Stimulated activated CD4-positive, alpha-beta T cell treated with anti-CD3 and anti-CD28 coated beads, Interleukin-2, amount 100 ng/mL, for 24 hours (primary cell): ENCODE measurements around the gene EXOSC5.
"Not testable (repeated sequence)": the region's sequence is repeated elsewhere in the genome, so short reads cannot be mapped to it uniquely, and the experiment has no call there.

Source experiments
- DNase-seq, 2 donors: peaks; one replicate each; pipeline ENCODE4 v3.0.0-alpha.2; 2020

EXOSC5 gene

GRCh38 chr19:41397086-41398049 lies at the start of gene EXOSC5, which contains the start of gene BCKDHA:
Gene EXOSC5 (minus strand): TSS chr19:41397359. CDS start chr19:41397328, 31 bp downstream.
Gene BCKDHA (plus strand): TSS chr19:41397818. CDS start chr19:41397828, 10 bp downstream.
- DNase-seq = peak; percentile 99

- DNase-seq = no peak
Observed at GRCh38 chr19:41445575-41445974, 48.4 kb upstream of the EXOSC5 start.

GRCh38 chr19:41443813-41444455 lies 46.8 kb upstream of the EXOSC5 start:
- DNase-seq = no peak

GRCh38 chr19:41442473-41443355 lies 45.6 kb upstream of the EXOSC5 start, which contains the start of gene ERICH4:
Gene ERICH4 (plus strand): TSS chr19:41443156. CDS start chr19:41443170, 14 bp downstream.
- DNase-seq = no peak

- no peak for DNase-seq
Observed at GRCh38 chr19:41441321-41441945, 44.3 kb upstream of the EXOSC5 start.

GRCh38 chr19:41439441-41440222 lies 42.5 kb upstream of the EXOSC5 start, which contains the start of gene DMAC2:
Gene DMAC2 (minus strand): TSS chr19:41439912. CDS start chr19:41439899, 13 bp downstream.
- DNase-seq = peak; percentile 96 to 97

GRCh38 chr19:41437944-41438574 lies 40.9 kb upstream of the EXOSC5 start:
- no peak for DNase-seq

- DNase-seq = no peak
Observed at GRCh38 chr19:41436674-41436951, 39.5 kb upstream of the EXOSC5 start.

GRCh38 chr19:41435936-41436673 lies 38.9 kb upstream of the EXOSC5 start:
- no peak for DNase-seq

GRCh38 chr19:41435376-41435775 lies 38.2 kb upstream of the EXOSC5 start:
- DNase-seq = not testable (repeated sequence)

GRCh38 chr19:41434450-41434849 lies 37.3 kb upstream of the EXOSC5 start:
- DNase-seq = no peak

GRCh38 chr19:41433171-41433570 lies 36.0 kb upstream of the EXOSC5 start:
- DNase-seq = no peak

GRCh38 chr19:41431426-41432386 lies 34.5 kb upstream of the EXOSC5 start:
- DNase-seq = no peak

- no peak for DNase-seq
Observed at GRCh38 chr19:41430922-41431321, 33.8 kb upstream of the EXOSC5 start.

GRCh38 chr19:41428481-41428859 lies 31.3 kb upstream of the EXOSC5 start:
- no peak for DNase-seq

GRCh38 chr19:41427647-41428480 lies 30.7 kb upstream of the EXOSC5 start:
- DNase-seq = peak; percentile 28

- DNase-seq = peak; percentile 50 to 51
Observed at GRCh38 chr19:41426952-41427646, 29.9 kb upstream of the EXOSC5 start, which contains the start of gene B3GNT8. Gene B3GNT8 (minus strand): TSS chr19:41427374. CDS start chr19:41426778, 596 bp downstream.
